Measurements from ENCODE around the gene DENND1A. TPM values are rescaled to one million over a fixed set of nuclear protein-coding genes. Genes with fewer than 3 reads are reported as not detected.

The DENND1A gene
- total and polyA plus RNA-seq, 8 donors: 4.4 to 109 (median 21.4) TPM

DNA sequence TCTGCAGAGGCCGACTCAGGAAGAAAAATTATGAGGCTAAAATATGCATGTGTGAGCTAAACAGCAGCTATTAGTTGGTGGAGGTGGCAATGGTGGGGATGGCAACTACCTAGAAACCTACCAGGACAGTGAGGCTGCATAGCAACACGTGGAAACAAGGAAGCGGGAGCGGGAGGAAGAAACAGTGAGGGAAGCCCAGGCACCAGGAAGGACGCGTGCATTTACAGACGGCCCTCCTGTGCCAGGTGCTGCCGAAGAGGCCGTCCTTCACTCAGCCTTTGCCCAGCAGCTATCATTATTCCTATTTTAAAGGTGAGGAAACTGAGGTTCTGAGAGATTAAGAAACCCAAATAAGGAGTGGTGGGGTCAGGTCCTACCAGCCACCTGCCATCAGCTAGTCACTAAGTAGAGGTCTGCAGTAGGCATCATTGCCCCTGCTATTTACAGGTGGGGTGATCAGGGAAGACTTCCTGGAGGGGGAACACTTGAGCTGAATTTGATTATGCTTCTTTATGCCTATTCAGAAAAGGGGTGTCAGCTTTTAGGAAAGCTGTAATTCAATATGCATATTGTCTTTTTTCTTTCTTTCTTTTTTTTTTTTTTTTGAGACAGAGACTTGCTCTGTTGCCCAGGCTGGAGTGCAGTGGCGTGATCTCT lies 448.6 kb downstream of the DENND1A start:
- Histone ChIP-seq H3K27ac (no peak overlapping the region), H3K4me1 (peaks cover 0 to 13% (median 4%) of the 10 kb centered on the region in 4 donors), H3K27me3 (no peaks in the 10 kb centered on the region), H3K4me3 (no peak overlapping the region), H3K9me3 (no peaks in the 10 kb centered on the region), H3K36me3 (no peaks in the 10 kb centered on the region)
- TF ChIP-seq POLR2AphosphoS5 (IDR thresholded peaks at IDR 0.05) (no peak), EP300 (IDR thresholded peaks at IDR 0.05) (no peak), POLR2A (IDR thresholded peaks at IDR 0.05) (no peak)
- TF ChIP-seq, protein P1, sequence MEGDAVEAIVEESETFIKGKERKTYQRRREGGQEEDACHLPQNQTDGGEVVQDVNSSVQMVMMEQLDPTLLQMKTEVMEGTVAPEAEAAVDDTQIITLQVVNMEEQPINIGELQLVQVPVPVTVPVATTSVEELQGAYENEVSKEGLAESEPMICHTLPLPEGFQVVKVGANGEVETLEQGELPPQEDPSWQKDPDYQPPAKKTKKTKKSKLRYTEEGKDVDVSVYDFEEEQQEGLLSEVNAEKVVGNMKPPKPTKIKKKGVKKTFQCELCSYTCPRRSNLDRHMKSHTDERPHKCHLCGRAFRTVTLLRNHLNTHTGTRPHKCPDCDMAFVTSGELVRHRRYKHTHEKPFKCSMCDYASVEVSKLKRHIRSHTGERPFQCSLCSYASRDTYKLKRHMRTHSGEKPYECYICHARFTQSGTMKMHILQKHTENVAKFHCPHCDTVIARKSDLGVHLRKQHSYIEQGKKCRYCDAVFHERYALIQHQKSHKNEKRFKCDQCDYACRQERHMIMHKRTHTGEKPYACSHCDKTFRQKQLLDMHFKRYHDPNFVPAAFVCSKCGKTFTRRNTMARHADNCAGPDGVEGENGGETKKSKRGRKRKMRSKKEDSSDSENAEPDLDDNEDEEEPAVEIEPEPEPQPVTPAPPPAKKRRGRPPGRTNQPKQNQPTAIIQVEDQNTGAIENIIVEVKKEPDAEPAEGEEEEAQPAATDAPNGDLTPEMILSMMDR (IDR thresholded peaks at IDR 0.05): no peak
- DNase-seq: no peak
- intact Hi-C loops (cut with DNase I; ENCODE audit: low total_unique reads): no loop called here
- 91 to 95% (median 94%) methylated on average over 10 of the region's 10 CpGs for WGBS, 5 donors

- Histone ChIP-seq H3K9me3 (no peaks in the 10 kb centered on the region), H3K4me1 (peaks cover 0 to 13% (median 4%) of the 10 kb centered on the region in 4 donors), H3K36me3 (no peaks in the 10 kb centered on the region), H3K27ac (no peak overlapping the region), H3K4me3 (no peak overlapping the region), H3K27me3 (no peaks in the 10 kb centered on the region)
- TF ChIP-seq, protein P1 (IDR thresholded peaks at IDR 0.05): no peak
- TF ChIP-seq POLR2AphosphoS5 (IDR thresholded peaks at IDR 0.05) (no peak), EP300 (IDR thresholded peaks at IDR 0.05) (no peak), POLR2A (IDR thresholded peaks at IDR 0.05) (no peak)
- WGBS, 5 donors: 92 to 97% (median 97%) methylated on average over 8 of the region's 8 CpGs
- DNase-seq: no peak
- intact Hi-C loops (cut with DNase I; ENCODE audit: low total_unique reads): no loop called here
Measured at GRCh38 chr9:123480791-123481190, 449.1 kb downstream of the DENND1A start.

GRCh38 chr9:123480096-123480495 lies 449.8 kb downstream of the DENND1A start:
- Histone ChIP-seq H3K36me3 (no peaks in the 10 kb centered on the region), H3K4me3 (no peak overlapping the region), H3K27ac (no peak overlapping the region), H3K4me1 (peaks cover 0 to 9% (median 4%) of the 10 kb centered on the region in 4 donors), H3K9me3 (no peaks in the 10 kb centered on the region), H3K27me3 (no peaks in the 10 kb centered on the region)
- DNase-seq: no peak
- WGBS, 5 donors: 93 to 98% (median 96%) methylated on average over 9 of the region's 9 CpGs
- intact Hi-C loops (cut with DNase I; ENCODE audit: low total_unique reads): no loop called here
- no peak for TF ChIP-seq POLR2A (IDR thresholded peaks at IDR 0.05)
- TF ChIP-seq EP300 (IDR thresholded peaks at IDR 0.05): no peak
- TF ChIP-seq, protein P1 (IDR thresholded peaks at IDR 0.05): no peak
- no peak for TF ChIP-seq POLR2AphosphoS5 (IDR thresholded peaks at IDR 0.05)

- no peaks in the 10 kb centered on the region for H3K9me3 ChIP-seq
- TF ChIP-seq POLR2AphosphoS5 (IDR thresholded peaks at IDR 0.05) (no peak), EP300 (IDR thresholded peaks at IDR 0.05) (no peak), POLR2A (IDR thresholded peaks at IDR 0.05) (no peak)
- TF ChIP-seq, protein P1 (IDR thresholded peaks at IDR 0.05): no peak
- H3K36me3 ChIP-seq: no peaks in the 10 kb centered on the region
- H3K27ac ChIP-seq: no peak overlapping the region
- intact Hi-C loops (cut with DNase I; ENCODE audit: low total_unique reads): no loop called here
- no peak overlapping the region for H3K4me3 ChIP-seq
- no peak for DNase-seq
- 70 to 81% (median 77%) methylated on average over 5 of the region's 5 CpGs for WGBS, 5 donors
- peaks cover 0 to under 1% (median 0%) of the 10 kb centered on the region in 4 donors for H3K4me1 ChIP-seq
- no peaks in the 10 kb centered on the region for H3K27me3 ChIP-seq
Measured at GRCh38 chr9:123478967-123479602, 450.8 kb downstream of the DENND1A start.
